K562 (cell line): Measurements from ENCODE around the gene KITLG. TPM values are rescaled to one million over a fixed set of nuclear protein-coding genes. Genes with fewer than 3 reads are reported as not detected.

Experiments
- ATAC-seq: fragments of 200-7000 bp; cut with Tn5 transposase; 3 replicates; pipeline ENCODE4 v1.9.1; 2020; ENCODE audit warnings: moderate library complexity
- BruUV-seq: library from RNA; stranded (reverse); fragments of 400-500 nt; replicated peaks from 2 replicates; lab custom pipeline; 2021; lab: Mats Ljungman, UMichigan
- CTCF ChIA-PET: fragments of 300-600 bp; formaldehyde crosslinking; extraction: SDS; loops from one replicate; lab custom pipeline; 2021; ENCODE audit warnings: low intra/inter-chr PET ratio; lab: Yijun Ruan, JAX
- POLR2A ChIA-PET: fragments of 300-600, 350-650 bp; sonication (Branson Sonifier 250); formaldehyde crosslinking; extraction: SDS; loops from one replicate; lab custom pipeline; 2021; ENCODE audit warnings: antibody characterized with exemption, inconsistent platforms; lab: Yijun Ruan, JAX
- DNase-seq, 4 experiments: peaks; one replicate each; pipeline versions ENCODE4 v3.0.0 to v3.0.0-alpha.2; 2011 to 2018; ENCODE audit warnings: low spot score in 3 of 4, mixed read lengths in 3 of 4; ENCODE audit errors: extremely low read depth in 1 of 4
- FAIRE-seq: peaks from 2 replicates; lab custom pipeline; 2011; peaks lifted over from hg19 to GRCh38; lab: Jason Lieb, UNC
- H2AFZ ChIP-seq: 2 replicates; pipeline ENCODE4 v1.6.0; 2011; ENCODE audit warnings: low read depth, low read length, control low read depth, inconsistent platforms
- H3K27ac ChIP-seq: fragments of 200-600 bp; 3 replicates; pipeline ENCODE4 v1.8.0; 2011; ENCODE audit warnings: low read depth, mild to moderate bottlenecking, control low read depth, inconsistent platforms, low read length, moderate library complexity, mixed read lengths; ENCODE audit errors: extremely low read depth
- H3K27me3 ChIP-seq, 2 experiments: fragments of 300-600 bp in 1 of 2; 2 replicates in 1 of 2; 3 replicates in 1 of 2; pipeline versions ENCODE4 v1.6.0 to v1.8.0; 2011; ENCODE audit warnings: inconsistent platforms in 2 of 2, low read length in 2 of 2, mild to moderate bottlenecking in 1 of 2, mixed read lengths in 1 of 2, moderate library complexity in 1 of 2; ENCODE audit not compliant: control insufficient read depth in 2 of 2, insufficient read depth in 2 of 2
- H3K36me3 ChIP-seq: fragments of 300-600 bp; 3 replicates; pipeline ENCODE4 v1.8.0; 2011; ENCODE audit warnings: mild to moderate bottlenecking, low read length, inconsistent platforms; ENCODE audit not compliant: control insufficient read depth, insufficient read depth
- H3K4me1 ChIP-seq, 2 experiments: fragments of 200-600 bp in 1 of 2; replicated peaks in 1 of 2; 2 replicates in 1 of 2; 3 replicates in 1 of 2; pipeline versions ENCODE4 v1.5.1 to v1.8.0; 2011; ENCODE audit warnings: inconsistent platforms in 2 of 2, low read length in 2 of 2, mild to moderate bottlenecking in 1 of 2, mixed read lengths in 1 of 2, moderate library complexity in 1 of 2; ENCODE audit not compliant: control insufficient read depth in 2 of 2, insufficient read depth in 2 of 2
- H3K4me2 ChIP-seq: 2 replicates; pipeline ENCODE4 v1.6.1; 2011; ENCODE audit warnings: low read length, control low read depth, inconsistent platforms, mixed read lengths; ENCODE audit not compliant: insufficient read depth
- H3K4me3 ChIP-seq: fragments of 200-600 bp; sonication (generic), shearing (Covaris generic); 2 replicates; pipeline ENCODE4 v1.5.1; 2016; ENCODE audit warnings: control low read depth, inconsistent platforms
- H3K79me2 ChIP-seq: fragments of 200-600 bp; 3 replicates; pipeline ENCODE4 v1.8.0; 2011; ENCODE audit warnings: low read length, inconsistent platforms; ENCODE audit not compliant: control insufficient read depth, insufficient read depth
- H3K9ac ChIP-seq, 2 experiments: 2 replicates each; pipeline versions ENCODE4 v1.6.0 to v1.6.1; 2011; ENCODE audit warnings: low read depth in 2 of 2, low read length in 2 of 2, control low read depth in 1 of 2, inconsistent platforms in 1 of 2, mild to moderate bottlenecking in 1 of 2, mixed read lengths in 1 of 2; ENCODE audit not compliant: insufficient read depth in 1 of 2
- H3K9me1 ChIP-seq: one replicate; pipeline ENCODE4 v1.6.0; 2011; ENCODE audit warnings: inconsistent platforms, mild to moderate bottlenecking, low read length, moderate library complexity; ENCODE audit not compliant: control insufficient read depth, insufficient read depth
- H3K9me3 ChIP-seq: replicated peaks from 2 replicates; pipeline ENCODE4 v1.5.1; 2011; ENCODE audit warnings: low read depth, low read length, inconsistent platforms; ENCODE audit not compliant: control insufficient read depth, insufficient read depth
- H4K20me1 ChIP-seq: replicated peaks from 2 replicates; pipeline ENCODE4 v1.6.1; 2011; ENCODE audit warnings: low read length, inconsistent platforms, mixed read lengths; ENCODE audit not compliant: control insufficient read depth, insufficient read depth
- FOXO4 ChIP-seq: fragments of 450-650 bp; formaldehyde crosslinking; IDR thresholded peaks from 2 replicates; pipeline ENCODE4 v1.4.0; 2020; ENCODE audit warnings: mild to moderate bottlenecking, moderate library complexity
- HIVEP1 ChIP-seq: fragments of 250-450 bp; sonication (Bioruptor Pico); IDR thresholded peaks from 2 replicates; pipeline ENCODE4 v1.4.0; 2020; ENCODE audit warnings: mild to moderate bottlenecking
- SNIP1 ChIP-seq: fragments of 450-650 bp; IDR thresholded peaks from 2 replicates; pipeline ENCODE4 v1.7.1; 2017; ENCODE audit warnings: low read depth, mild to moderate bottlenecking
- TCF15 ChIP-seq: fragments of 250-450 bp; sonication (Bioruptor Pico); IDR thresholded peaks from 2 replicates; pipeline ENCODE4 v1.8.0; 2022; ENCODE audit warnings: moderate library complexity, mild to moderate bottlenecking, inconsistent platforms
- YBX1 ChIP-seq: fragments of 450-650 bp; IDR thresholded peaks from 2 replicates; pipeline ENCODE4 v1.7.1; 2016; ENCODE audit warnings: mild to moderate bottlenecking
- WGBS: fragments of 100-300 bp; shearing (Covaris generic); methylation state at CpG from one replicate; pipeline ENCODE4 v1.1.6; 2016; ENCODE audit warnings: low coverage, mixed read lengths; ENCODE audit not compliant: insufficient coverage; ENCODE audit errors: missing lambda C conversion rate; 5-methylcytosine and 5-hydroxymethylcytosine counted together
- in situ Hi-C: fragments of 300-500 bp; cut with MboI; formaldehyde crosslinking; loops from 4 replicates; pipeline ENCODE4 v1.15.0; 2018; ENCODE audit warnings: inconsistent platforms, mixed read lengths
- intact Hi-C: fragments of 100-400 bp; cut with micrococcal nuclease; formaldehyde crosslinking; loops from 2 replicates; pipeline ENCODE4 v1.14.2; 2022
- polyA plus RNA-seq, 8 experiments: library from polyadenylated mRNA; depleted of rRNA in 4 of 8; stranded (reverse) in 5 of 8; unstranded in 3 of 8; fragments of >200 nt; fragmentation: Nextera tagmentation in 2 of 8; fragmentation: Illumina TruSeq in 1 of 8; extraction: Ambion mirVana in 2 of 8; extraction: Trizol in 1 of 8; gene quantifications; 2 replicates each; pipeline versions ENCODE4 v1.2.1 to v1.2.3, GENCODE V29; 2011 to 2014; ENCODE audit warnings: inconsistent platforms in 1 of 8, missing spikeins in 1 of 8
- total RNA-seq, 7 experiments: library from RNA; depleted of rRNA in 6 of 7; stranded (reverse); fragments of >200 nt in 6 of 7; fragmentation: Illumina TruSeq in 2 of 7; extraction: Trizol in 2 of 7; gene quantifications; 2 replicates each; pipeline versions ENCODE4 v1.2.1 to v1.2.3, GENCODE V29; 2011 to 2021; ENCODE audit warnings: low replicate concordance in 1 of 7

The KITLG gene
- total and polyA plus RNA-seq, 9 of the 15 experiments (the other 6 are each of a cell fraction or from before 2014, with no cell fraction given): 0.04 to 0.09 (median 0.04) TPM; not detected in 6

GRCh38 chr12:88495031-88495430 is 85.2 kb downstream of the KITLG start:
- no TSS peak for BruUV-seq
- Histone ChIP-seq H3K36me3 (no peaks in the 10 kb centered on the region), H4K20me1 (no peaks in the 10 kb centered on the region), H3K4me1 (no peaks in the 10 kb centered on the region), H3K27me3 (no peaks in the 10 kb centered on the region), H3K9me3 (no peaks in the 10 kb centered on the region), H3K9ac (no peak overlapping the region), H2AFZ (no peak overlapping the region), H3K4me2 (no peak overlapping the region), H3K4me3 (no peak overlapping the region), H3K9me1 (no peaks in the 10 kb centered on the region), H3K27ac (no peak overlapping the region), H3K79me2 (no peaks in the 10 kb centered on the region)
- intact Hi-C loops: no loop called here
- ChIA-PET POLR2A (no interaction called here), CTCF (no interaction called here)
- WGBS: 0% methylated on average over 1 of the region's 1 CpG
- FAIRE-seq (no peak), ATAC-seq (no peak), DNase-seq (no peak)
- in situ Hi-C loops: no loop called here
- no peak for TF ChIP-seq TCF15 (CRISPR knock-in tag)
- TF ChIP-seq YBX1: no peak

- CTCF ChIA-PET: no interaction called here
- Histone ChIP-seq H2AFZ (no peak overlapping the region), H3K9me1 (no peaks in the 10 kb centered on the region), H3K9ac (no peak overlapping the region), H3K36me3 (no peaks in the 10 kb centered on the region), H4K20me1 (no peaks in the 10 kb centered on the region), H3K4me3 (no peak overlapping the region), H3K4me1 (no peaks in the 10 kb centered on the region), H3K27me3 (no peaks in the 10 kb centered on the region)
- 0% methylated on average over 1 of the region's 1 CpG for WGBS
- no peak for ATAC-seq
- BruUV-seq: no TSS peak
- POLR2A ChIA-PET: no interaction called here
- TF ChIP-seq HIVEP1: no peak
- TF ChIP-seq FOXO4 (CRISPR knock-in tag): no peak
- TF ChIP-seq SNIP1: no peak
- TF ChIP-seq, all 486 proteins: peak for 0
- DNase-seq (no peak), FAIRE-seq (no peak)
- in situ Hi-C loops (no loop called here), intact Hi-C loops (no loop called here)
- H3K4me2 ChIP-seq: no peak overlapping the region
- H3K9me3 ChIP-seq: no peaks in the 10 kb centered on the region
- H3K79me2 ChIP-seq: no peaks in the 10 kb centered on the region
- no peak overlapping the region for H3K27ac ChIP-seq
These were observed 85.8 kb downstream of the KITLG start for GRCh38 chr12:88494520-88494919.
